GM19452 (cell line): Measurements from ENCODE around the gene CA12.

Experiments
- ATAC-seq: cut with Tn5 transposase; IDR thresholded peaks from one replicate; pipeline ENCODE4 v1.9.1; 2021; ENCODE audit not compliant: unreplicated experiment

CA12 gene

DNA sequence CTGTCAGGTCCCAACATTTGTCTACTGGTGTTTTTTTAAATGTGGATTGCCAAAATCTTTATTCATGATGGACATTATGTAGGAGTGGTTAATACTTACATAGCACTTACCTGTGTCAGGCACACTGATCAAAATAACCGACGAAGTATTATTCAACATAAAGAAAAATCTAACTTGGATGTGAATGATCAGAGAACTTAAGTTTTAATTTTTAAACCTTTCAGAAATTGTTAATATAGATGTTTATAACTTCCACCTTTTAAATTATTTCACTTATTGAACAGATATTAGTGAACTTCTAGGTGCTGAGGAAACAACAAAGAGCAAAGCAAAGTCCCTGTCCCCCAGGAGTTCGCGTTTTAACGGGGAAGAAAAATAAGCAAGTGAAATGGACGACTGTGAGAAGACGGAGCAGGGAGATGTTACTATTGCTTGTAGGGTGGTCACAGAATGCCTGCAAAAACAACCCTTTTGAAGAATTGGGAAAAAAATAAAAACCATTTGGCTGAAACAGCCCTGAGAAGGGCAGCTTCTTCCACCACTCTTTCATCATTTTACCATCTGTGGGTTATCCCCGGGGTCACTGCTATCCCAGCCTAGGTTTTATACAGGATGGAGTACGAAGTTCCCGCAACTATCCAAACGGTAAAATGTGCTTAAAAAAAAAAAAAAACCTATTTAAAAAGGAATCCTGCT is 105.2 kb downstream of the CA12 start:
- peak; percentile 13 for ATAC-seq

DNA sequence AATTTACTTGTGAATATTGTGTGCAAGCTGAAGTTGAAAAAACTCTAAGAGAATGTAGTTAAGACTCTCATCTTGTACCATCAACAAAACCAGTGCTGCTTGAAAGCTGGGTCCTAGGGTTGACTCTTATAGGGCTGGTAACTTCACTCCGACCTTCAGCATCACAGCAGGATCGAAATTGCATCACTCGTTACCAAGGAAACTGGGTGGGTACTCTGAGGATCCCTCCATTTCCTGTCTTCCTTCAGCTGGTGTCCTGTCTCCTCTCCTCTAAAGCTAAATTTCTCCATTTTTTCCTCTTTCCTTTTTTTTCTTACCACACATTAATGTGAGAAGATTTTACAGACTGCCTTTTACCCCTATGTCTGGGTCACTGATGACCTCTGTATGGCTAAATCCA is 107.2 kb downstream of the CA12 start:
- ATAC-seq: no peak
